HG03378 (cell line): ENCODE measurements around the gene TOM1L1.

Experiments
- ATAC-seq: cut with Tn5 transposase; IDR thresholded peaks from one replicate; pipeline ENCODE4 v1.9.1; 2021; ENCODE audit warnings: mild to moderate bottlenecking, moderate library complexity; ENCODE audit not compliant: unreplicated experiment

The TOM1L1 gene

GRCh38 chr17:54990118-54990517, 89.5 kb downstream of the TOM1L1 start:
- ATAC-seq = no peak

- no peak for ATAC-seq
Measured at GRCh38 chr17:54991567-54991966, 90.9 kb downstream of the TOM1L1 start.

GRCh38 chr17:54992797-54993639, 92.4 kb downstream of the TOM1L1 start:
- ATAC-seq = no peak

GRCh38 chr17:54996441-54996840, 95.8 kb downstream of the TOM1L1 start:
- ATAC-seq = no peak

GRCh38 chr17:55002458-55002857, 101.8 kb downstream of the TOM1L1 start:
- no peak for ATAC-seq

- no peak for ATAC-seq
Measured at GRCh38 chr17:55004484-55004883, 103.8 kb downstream of the TOM1L1 start.

- peak; percentile 55 for ATAC-seq
Measured at GRCh38 chr17:55005520-55005919, 104.9 kb downstream of the TOM1L1 start.
